ENCODE measurements around the gene RPS6KB2.
"Not testable (repeated sequence)": the region's sequence is repeated elsewhere in the genome, so short reads cannot be mapped to it uniquely, and the experiment has no call there.

RPS6KB2 gene

GRCh38 chr11:67420646-67421429 is 7.5 kb upstream of the RPS6KB2 start:
- no peaks in the 10 kb centered on the region for H3K79me2 ChIP-seq (ENCODE audit: control insufficient read depth, insufficient read depth, low read length, unreplicated experiment)
- peak overlapping the region; percentile 94 for H2AFZ ChIP-seq (ENCODE audit: low read length, unreplicated experiment)
- H3K27me3 ChIP-seq (ENCODE audit: insufficient read depth, low read length) = no peaks in the 10 kb centered on the region
- no peaks in the 10 kb centered on the region for H3K36me3 ChIP-seq (ENCODE audit: insufficient read depth, low read length)
- H3K4me3 ChIP-seq (ENCODE audit: low read depth, low read length) = peak overlapping the region; percentile 92
- H3K4me1 ChIP-seq (ENCODE audit: control insufficient read depth, insufficient read depth, low read length, unreplicated experiment) = peaks cover 7% of the 10 kb centered on the region
- H3K27ac ChIP-seq (ENCODE audit: low read depth, low read length) = no peak overlapping the region

GRCh38 chr11:67421430-67422031 is 6.8 kb upstream of the RPS6KB2 start:
- Histone ChIP-seq H3K27ac (ENCODE audit: low read depth, low read length) (no peak overlapping the region), H3K4me3 (ENCODE audit: low read depth, low read length) (peak overlapping the region; percentile 92), H3K27me3 (ENCODE audit: insufficient read depth, low read length) (no peaks in the 10 kb centered on the region), H3K79me2 (ENCODE audit: control insufficient read depth, insufficient read depth, low read length, unreplicated experiment) (no peaks in the 10 kb centered on the region), H3K4me1 (ENCODE audit: control insufficient read depth, insufficient read depth, low read length, unreplicated experiment) (peaks cover 7% of the 10 kb centered on the region), H3K36me3 (ENCODE audit: insufficient read depth, low read length) (no peaks in the 10 kb centered on the region), H2AFZ (ENCODE audit: low read length, unreplicated experiment) (no peak overlapping the region)

GRCh38 chr11:67422891-67423290 is 5.4 kb upstream of the RPS6KB2 start:
- Histone ChIP-seq H3K4me1 (ENCODE audit: control insufficient read depth, insufficient read depth, low read length, unreplicated experiment) (peaks cover 7% of the 10 kb centered on the region), H3K36me3 (ENCODE audit: insufficient read depth, low read length) (no peaks in the 10 kb centered on the region), H3K27ac (ENCODE audit: low read depth, low read length) (no peak overlapping the region), H3K27me3 (ENCODE audit: insufficient read depth, low read length) (no peaks in the 10 kb centered on the region), H3K79me2 (ENCODE audit: control insufficient read depth, insufficient read depth, low read length, unreplicated experiment) (no peaks in the 10 kb centered on the region), H2AFZ (ENCODE audit: low read length, unreplicated experiment) (no peak overlapping the region), H3K4me3 (ENCODE audit: low read depth, low read length) (no peak overlapping the region)

GRCh38 chr11:67423466-67423865 is 4.8 kb upstream of the RPS6KB2 start:
- Histone ChIP-seq H3K4me3 (ENCODE audit: low read depth, low read length) (no peak overlapping the region), H3K27ac (ENCODE audit: low read depth, low read length) (no peak overlapping the region), H3K27me3 (ENCODE audit: insufficient read depth, low read length) (no peaks in the 10 kb centered on the region), H3K79me2 (ENCODE audit: control insufficient read depth, insufficient read depth, low read length, unreplicated experiment) (peaks cover under 1% of the 10 kb centered on the region), H3K4me1 (ENCODE audit: control insufficient read depth, insufficient read depth, low read length, unreplicated experiment) (peaks cover 7% of the 10 kb centered on the region), H2AFZ (ENCODE audit: low read length, unreplicated experiment) (no peak overlapping the region), H3K36me3 (ENCODE audit: insufficient read depth, low read length) (no peaks in the 10 kb centered on the region)

GRCh38 chr11:67423891-67424613 is 4.2 kb upstream of the RPS6KB2 start:
- Histone ChIP-seq H3K4me1 (ENCODE audit: control insufficient read depth, insufficient read depth, low read length, unreplicated experiment) (peaks cover 8% of the 10 kb centered on the region), H3K36me3 (ENCODE audit: insufficient read depth, low read length) (no peaks in the 10 kb centered on the region), H3K27me3 (ENCODE audit: insufficient read depth, low read length) (no peaks in the 10 kb centered on the region), H3K27ac (ENCODE audit: low read depth, low read length) (no peak overlapping the region), H2AFZ (ENCODE audit: low read length, unreplicated experiment) (no peak overlapping the region), H3K4me3 (ENCODE audit: low read depth, low read length) (no peak overlapping the region), H3K79me2 (ENCODE audit: control insufficient read depth, insufficient read depth, low read length, unreplicated experiment) (peaks cover 7% of the 10 kb centered on the region)

GRCh38 chr11:67427364-67427859 is 882 bp upstream of the RPS6KB2 start:
- H3K4me1 ChIP-seq (ENCODE audit: control insufficient read depth, insufficient read depth, low read length, unreplicated experiment) = not testable (repeated sequence)
- H3K4me3 ChIP-seq (ENCODE audit: low read depth, low read length) = peak overlapping the region; percentile 88

GRCh38 chr11:67429038-67429668 is 859 bp downstream of the RPS6KB2 start:
- no peaks in the 10 kb centered on the region for H3K27me3 ChIP-seq (ENCODE audit: insufficient read depth, low read length)
- peaks cover 8% of the 10 kb centered on the region for H3K4me1 ChIP-seq (ENCODE audit: control insufficient read depth, insufficient read depth, low read length, unreplicated experiment)
- no peaks in the 10 kb centered on the region for H3K36me3 ChIP-seq (ENCODE audit: insufficient read depth, low read length)
- H3K4me3 ChIP-seq (ENCODE audit: low read depth, low read length) = peak overlapping the region; percentile 88
- peaks cover 16% of the 10 kb centered on the region for H3K79me2 ChIP-seq (ENCODE audit: control insufficient read depth, insufficient read depth, low read length, unreplicated experiment)
- no peak overlapping the region for H2AFZ ChIP-seq (ENCODE audit: low read length, unreplicated experiment)
- H3K27ac ChIP-seq (ENCODE audit: low read depth, low read length) = peak overlapping the region; percentile 13; the same call in 1 of the 2 replicates

More at GRCh38 chr11:67427364-67427859, 882 bp upstream of the RPS6KB2 start:
- Histone ChIP-seq H3K79me2 (ENCODE audit: control insufficient read depth, insufficient read depth, low read length, unreplicated experiment) (peaks cover 16% of the 10 kb centered on the region), H2AFZ (ENCODE audit: low read length, unreplicated experiment) (peak overlapping the region; percentile 89)
- not testable (repeated sequence) for H3K27ac ChIP-seq (ENCODE audit: low read depth, low read length); H3K36me3 ChIP-seq (ENCODE audit: insufficient read depth, low read length); H3K27me3 ChIP-seq (ENCODE audit: insufficient read depth, low read length)

GRCh38 chr11:67429722-67430121 is 1.4 kb downstream of the RPS6KB2 start:
- Histone ChIP-seq H3K36me3 (ENCODE audit: insufficient read depth, low read length) (no peaks in the 10 kb centered on the region), H3K27ac (ENCODE audit: low read depth, low read length) (no peak overlapping the region), H3K4me1 (ENCODE audit: control insufficient read depth, insufficient read depth, low read length, unreplicated experiment) (peaks cover 8% of the 10 kb centered on the region), H2AFZ (ENCODE audit: low read length, unreplicated experiment) (no peak overlapping the region), H3K79me2 (ENCODE audit: control insufficient read depth, insufficient read depth, low read length, unreplicated experiment) (peaks cover 16% of the 10 kb centered on the region), H3K27me3 (ENCODE audit: insufficient read depth, low read length) (no peaks in the 10 kb centered on the region), H3K4me3 (ENCODE audit: low read depth, low read length) (peak overlapping the region; percentile 88)

- no peaks in the 10 kb centered on the region for H3K27me3 ChIP-seq (ENCODE audit: insufficient read depth, low read length)
- H2AFZ ChIP-seq (ENCODE audit: low read length, unreplicated experiment) = no peak overlapping the region
- peaks cover 16% of the 10 kb centered on the region for H3K79me2 ChIP-seq (ENCODE audit: control insufficient read depth, insufficient read depth, low read length, unreplicated experiment)
- H3K36me3 ChIP-seq (ENCODE audit: insufficient read depth, low read length) = no peaks in the 10 kb centered on the region
- no peak overlapping the region for H3K4me3 ChIP-seq (ENCODE audit: low read depth, low read length)
- no peak overlapping the region for H3K27ac ChIP-seq (ENCODE audit: low read depth, low read length)
- H3K4me1 ChIP-seq (ENCODE audit: control insufficient read depth, insufficient read depth, low read length, unreplicated experiment) = peaks cover 8% of the 10 kb centered on the region
These were observed 3.3 kb downstream of the RPS6KB2 start for GRCh38 chr11:67431346-67432249.
